HG03159 (cell line): ENCODE measurements around the gene SLC4A3.

ENCODE experiments used
- ATAC-seq: cut with Tn5 transposase; IDR thresholded peaks from one replicate; pipeline ENCODE4 v1.9.1; 2021; ENCODE audit warnings: mild to moderate bottlenecking, moderate library complexity; ENCODE audit not compliant: unreplicated experiment

The SLC4A3 gene

DNA sequence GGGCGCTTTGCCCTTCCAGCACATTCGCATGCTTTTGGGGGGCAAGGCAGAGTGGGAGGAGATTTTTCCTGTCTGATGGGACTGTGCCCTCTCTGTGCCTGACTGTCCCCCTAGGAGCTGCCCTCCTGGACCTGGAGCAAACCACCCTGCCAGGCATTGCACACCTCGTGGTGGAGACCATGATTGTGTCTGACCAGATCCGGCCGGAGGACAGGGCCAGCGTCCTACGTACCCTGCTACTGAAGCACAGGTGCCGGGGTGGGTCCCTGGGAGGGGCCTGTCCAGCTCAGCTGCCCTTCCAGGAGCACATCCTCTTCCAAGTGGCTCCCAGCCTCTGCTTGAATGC is 5.3 kb downstream of the SLC4A3 start:
- ATAC-seq: no peak

DNA sequence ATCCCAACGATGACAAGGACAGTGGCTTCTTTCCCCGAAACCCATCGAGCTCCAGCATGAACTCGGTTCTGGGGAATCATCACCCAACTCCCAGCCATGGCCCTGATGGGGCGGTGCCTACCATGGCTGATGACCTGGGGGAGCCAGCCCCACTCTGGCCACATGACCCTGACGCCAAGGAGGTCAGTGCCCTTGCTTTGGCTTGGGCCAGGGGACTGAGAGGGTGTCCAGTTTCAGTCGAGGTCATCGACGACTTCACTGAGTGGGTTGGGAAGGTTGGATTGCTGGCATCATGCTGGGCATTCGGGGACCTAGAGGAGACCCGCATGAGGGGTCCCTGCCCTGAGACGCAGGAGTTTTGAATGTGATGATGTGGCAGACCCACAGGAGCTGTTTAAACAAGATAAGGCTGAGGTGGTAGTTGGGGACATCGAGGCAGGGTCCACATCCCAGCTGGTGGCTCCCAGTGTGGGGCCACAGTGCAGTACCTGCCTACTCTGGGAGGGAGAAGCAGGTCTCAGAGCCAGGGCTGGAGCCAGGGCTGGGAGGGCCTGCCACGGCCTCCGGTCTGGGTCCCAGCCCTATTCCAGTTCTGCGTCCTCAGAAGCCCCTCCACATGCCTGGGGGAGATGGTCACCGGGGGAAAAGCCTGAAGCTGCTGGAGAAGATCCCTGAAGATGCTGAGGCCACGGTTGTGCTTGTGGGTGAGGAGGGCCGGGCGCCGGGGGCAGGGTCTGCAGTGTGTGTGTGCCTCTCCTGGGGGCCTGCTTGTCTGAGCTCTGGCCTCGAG is 6.0 kb downstream of the SLC4A3 start:
- no peak for ATAC-seq

DNA sequence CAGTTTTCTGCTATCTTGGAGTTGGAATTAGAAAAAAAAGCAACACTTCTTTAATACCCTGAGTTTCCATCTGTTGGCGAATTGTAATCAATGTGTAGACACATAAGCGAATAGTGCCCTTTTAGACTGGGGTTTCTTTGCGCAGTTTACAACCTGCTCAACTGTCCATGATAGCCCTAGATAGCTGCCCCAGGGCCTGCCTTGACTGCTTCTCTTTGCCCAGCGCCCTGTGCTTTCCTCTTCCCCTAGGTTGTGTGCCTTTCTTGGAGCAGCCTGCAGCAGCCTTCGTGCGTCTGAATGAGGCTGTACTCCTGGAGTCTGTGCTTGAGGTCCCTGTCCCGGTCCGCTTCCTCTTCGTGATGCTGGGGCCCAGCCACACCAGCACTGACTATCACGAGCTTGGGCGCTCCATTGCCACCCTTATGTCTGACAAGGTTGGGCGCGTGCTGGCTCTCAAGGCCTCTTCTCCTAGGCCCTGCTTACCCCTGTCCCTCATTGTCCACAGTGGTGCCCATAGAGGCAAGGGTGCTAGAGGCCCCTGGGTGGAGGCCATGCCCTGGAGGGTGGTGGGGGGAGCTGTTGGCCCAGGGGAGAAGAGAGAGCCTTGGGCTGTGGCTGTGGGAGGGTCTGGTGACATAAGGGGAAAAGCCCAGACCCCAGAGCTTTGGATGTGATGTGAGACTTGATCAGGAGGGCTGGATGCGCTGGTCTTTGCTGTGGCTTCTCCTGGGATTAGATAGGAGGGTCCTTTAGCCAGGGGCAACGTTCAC is 6.9 kb downstream of the SLC4A3 start:
- no peak for ATAC-seq

DNA sequence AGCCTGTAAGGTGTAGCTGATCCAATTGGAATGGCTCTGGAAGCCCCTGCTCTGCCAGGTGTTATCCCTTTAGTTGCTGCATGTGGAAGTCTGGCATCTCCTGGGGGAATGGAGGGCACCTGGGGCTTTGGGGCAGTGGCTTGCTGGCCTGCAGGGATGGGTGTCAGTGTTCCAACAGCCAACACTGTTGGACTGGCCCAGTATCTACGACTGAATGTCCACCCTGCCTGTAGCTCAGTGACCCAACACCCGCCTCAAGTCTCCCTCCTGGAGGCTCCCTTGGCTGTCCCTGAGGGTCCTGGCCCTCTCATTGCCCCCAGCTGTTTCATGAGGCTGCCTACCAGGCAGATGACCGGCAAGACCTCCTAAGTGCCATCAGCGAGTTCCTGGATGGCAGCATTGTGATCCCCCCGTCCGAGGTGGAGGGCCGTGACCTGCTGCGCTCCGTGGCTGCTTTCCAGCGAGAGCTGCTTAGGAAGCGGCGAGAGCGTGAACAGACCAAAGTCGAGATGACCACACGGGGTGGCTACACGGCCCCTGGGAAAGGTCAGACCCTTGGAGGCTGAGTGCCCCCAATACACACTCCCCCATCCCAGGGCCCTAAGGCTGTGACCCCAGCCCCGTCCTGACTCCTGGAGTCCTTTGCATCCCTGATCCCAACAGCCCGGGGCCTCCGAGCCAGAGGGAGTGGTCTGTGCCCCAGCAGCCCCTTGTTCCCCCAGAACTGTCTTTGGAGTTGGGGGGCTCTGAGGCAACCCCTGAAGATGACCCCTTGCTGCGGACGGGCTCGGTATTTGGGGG is 7.7 kb downstream of the SLC4A3 start:
- ATAC-seq: no peak

DNA sequence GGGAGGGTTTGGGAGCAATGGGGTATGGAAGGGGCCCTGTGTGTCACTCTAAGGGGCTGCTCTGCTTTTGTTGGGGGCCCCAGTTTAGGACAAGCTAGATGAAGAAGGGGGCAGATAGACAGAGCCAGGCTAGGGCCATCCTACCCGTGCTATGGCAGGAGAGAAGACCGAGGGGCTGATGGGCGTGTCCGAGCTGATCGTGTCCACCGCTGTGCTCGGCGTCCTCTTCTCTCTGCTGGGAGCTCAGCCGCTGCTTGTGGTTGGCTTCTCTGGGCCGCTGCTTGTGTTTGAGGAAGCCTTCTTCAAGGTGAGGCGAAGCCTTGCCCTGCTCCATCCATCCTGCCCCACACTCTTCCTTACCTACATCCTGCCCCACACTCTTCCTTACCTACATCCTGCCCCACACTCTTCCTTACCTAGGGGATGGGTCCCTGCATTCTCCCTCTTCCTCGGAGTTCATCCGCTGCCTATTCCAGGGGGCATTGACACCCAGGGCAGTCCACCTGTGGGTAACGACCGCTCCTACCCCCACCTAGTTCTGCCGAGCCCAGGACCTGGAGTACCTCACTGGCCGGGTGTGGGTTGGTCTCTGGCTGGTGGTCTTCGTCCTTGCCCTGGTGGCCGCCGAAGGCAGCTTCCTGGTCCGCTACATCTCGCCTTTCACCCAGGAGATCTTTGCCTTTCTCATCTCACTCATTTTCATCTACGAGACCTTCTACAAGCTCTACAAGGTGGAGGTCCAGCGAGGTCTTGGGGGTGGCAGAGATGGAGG is 8.9 kb downstream of the SLC4A3 start:
- no peak for ATAC-seq

DNA sequence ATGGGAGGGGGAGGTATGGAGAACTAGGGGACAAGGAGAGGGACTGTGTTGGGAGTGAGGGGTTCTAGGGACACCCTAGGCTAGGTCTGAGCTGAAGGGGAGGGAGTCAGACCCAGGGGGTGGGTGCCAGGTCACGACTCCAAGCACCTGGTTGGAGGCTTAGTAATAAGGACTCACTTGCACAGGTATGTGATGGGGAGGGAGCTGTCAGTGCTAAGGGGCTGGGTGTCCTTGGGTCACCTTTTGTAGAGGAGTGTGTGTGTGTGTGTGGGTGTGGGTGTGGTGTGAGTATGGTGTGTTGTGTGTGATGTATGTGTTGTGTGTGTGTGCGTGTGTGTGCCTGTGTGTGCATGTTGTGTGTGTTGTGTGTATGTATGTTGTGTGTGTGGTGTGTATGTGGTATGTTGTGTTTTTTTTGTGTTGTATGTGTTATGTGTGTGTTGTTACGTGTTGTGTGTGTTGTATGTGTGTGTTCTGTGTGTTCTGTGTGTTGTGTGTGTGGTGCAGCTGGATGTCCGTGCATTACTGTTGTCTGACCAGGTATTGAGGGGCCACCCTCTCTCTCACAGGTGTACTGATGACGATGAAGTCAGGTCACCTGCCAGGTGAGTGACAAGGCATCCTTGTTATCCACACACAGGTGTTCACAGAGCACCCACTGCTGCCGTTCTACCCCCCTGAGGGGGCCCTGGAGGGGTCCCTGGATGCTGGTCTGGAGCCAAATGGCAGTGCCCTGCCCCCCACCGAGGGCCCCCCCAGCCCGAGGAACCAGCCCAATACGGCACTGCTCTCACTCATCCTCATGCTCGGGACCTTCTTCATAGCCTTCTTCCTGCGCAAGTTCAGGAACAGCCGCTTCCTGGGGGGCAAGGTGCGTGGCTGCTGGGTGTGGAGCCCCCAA is 9.8 kb downstream of the SLC4A3 start:
- ATAC-seq: no peak

DNA sequence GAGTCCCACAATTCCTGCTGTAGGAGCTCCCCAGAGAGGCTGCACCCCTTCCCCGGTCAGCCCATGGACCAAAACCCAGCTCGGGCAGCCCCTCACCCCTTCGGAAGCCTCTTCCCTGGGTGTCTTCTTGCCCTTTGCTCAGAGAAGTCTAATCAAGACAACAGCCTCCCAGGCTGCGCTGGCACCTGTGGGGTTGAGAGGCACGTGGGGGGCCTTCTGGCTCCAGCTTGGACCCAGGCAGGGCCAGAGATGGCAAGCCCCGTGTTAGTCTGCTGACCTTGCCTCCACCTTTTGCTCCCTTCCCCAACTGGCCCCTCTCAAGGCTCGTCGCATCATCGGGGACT is 10.4 kb downstream of the SLC4A3 start:
- no peak for ATAC-seq

DNA sequence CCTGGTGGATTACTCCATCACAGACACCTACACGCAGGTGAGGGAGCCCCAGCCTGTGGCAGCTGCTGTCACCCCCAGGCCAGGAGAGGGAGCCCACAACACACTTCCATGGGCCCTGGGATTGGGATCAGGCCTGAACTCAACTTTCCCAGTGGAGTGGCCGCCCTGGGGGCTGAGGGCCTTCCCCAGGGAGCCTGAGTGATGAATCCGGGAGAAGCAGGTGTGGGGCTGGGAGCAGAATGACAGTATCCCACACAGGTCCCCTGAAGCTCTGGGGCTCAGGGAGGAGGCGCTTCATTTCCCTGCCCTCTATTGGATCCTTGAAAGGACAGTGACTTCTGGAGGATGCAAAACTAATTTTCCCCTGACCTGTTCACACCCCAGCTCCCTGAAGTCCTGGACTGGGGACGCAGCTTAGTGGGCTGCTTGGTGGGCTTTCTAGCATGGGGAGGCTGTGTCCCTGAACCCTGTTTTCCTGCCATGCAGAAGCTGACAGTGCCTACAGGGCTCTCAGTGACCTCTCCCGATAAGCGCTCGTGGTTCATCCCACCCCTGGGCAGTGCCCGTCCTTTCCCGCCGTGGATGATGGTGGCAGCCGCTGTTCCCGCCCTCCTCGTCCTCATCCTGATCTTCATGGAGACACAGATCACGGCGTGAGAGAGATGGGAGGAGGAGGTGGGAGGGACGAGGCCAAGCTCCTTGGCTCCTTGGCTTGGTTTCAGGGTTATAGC is 11.0 kb downstream of the SLC4A3 start:
- no peak for ATAC-seq

DNA sequence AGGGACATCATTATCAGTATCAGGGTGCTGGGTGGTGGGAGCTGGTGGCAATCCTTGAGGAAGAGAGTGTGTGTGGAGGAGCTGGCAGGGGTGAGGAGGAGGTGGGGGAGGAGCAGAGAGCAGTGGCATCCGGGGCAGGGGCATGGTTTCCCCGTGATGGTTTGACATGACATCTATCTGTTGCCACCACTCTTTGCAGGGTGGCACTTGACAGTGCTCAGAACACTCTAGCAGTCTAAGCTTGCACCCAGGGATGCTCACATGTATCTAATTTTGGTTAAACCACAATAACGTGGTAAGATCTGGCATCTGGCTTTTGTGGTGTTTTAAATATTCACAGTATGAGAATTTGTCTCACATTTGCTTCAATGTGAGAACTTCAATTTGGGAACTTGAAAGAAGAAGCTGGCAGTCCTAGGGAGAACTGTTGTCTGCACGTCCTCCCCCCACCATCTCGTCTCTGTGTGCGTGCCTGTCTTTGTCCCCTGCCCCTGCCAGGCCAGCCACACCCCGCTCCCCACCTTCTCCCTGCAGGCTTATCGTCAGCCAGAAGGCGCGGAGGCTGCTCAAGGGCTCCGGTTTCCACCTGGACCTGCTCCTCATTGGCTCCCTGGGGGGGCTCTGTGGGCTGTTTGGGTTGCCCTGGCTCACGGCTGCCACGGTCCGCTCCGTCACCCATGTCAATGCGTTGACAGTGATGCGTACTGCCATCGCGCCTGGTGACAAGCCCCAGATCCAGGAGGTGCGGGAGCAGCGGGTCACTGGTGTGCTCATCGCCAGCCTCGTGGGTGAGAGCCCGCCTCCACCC is 11.7 kb downstream of the SLC4A3 start:
- ATAC-seq: no peak

DNA sequence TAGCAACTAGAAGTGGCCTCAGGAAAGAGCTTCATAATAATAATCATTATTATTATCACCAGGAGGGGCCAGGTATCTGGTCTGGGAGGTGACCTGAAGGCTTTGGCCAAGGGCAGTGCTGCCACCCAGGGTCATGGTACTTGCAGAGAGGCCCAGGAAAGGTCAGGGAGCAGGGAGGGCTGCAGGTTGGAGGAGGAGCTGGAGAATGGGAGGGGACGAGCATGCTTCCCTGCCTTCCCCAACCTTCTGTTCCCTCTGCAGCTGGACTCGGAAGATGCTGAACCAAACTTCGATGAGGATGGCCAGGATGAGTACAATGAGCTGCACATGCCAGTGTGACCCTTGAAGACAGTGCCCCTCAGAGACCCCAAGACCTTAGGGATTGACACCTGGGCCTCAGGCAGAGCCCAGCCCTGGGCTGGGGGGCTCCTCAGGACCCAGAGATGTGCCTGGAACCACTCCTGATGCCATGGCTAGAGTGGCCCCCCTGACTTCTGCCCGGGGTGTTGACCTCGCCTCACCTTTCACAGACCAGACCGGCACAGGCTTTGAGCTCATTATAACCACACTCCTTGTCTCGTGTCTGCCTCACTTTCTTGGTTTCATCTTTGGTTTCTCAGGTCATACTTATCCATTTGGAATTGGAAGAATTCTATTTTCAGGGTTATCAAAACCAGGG is 14.1 kb downstream of the SLC4A3 start:
- ATAC-seq: no peak

DNA sequence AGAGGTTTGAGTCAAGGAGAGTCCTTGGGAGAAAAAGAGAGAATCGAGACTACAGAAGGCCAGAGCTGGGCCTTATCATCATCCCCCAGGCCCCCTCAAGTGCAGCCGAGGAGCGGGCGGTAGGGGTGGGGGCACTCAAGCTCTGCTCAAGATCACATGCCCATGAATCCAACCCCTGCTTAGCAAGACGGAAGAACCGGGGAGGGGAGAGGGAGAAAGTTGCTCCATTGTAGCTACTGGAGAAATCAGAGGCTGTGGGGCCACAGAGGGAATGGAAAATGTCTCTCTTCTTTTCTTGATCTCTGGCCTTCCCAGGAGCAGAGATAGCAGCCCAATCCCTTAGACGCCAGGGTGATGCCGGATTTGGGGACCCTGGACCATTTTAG is 14.6 kb downstream of the SLC4A3 start:
- ATAC-seq: no peak

DNA sequence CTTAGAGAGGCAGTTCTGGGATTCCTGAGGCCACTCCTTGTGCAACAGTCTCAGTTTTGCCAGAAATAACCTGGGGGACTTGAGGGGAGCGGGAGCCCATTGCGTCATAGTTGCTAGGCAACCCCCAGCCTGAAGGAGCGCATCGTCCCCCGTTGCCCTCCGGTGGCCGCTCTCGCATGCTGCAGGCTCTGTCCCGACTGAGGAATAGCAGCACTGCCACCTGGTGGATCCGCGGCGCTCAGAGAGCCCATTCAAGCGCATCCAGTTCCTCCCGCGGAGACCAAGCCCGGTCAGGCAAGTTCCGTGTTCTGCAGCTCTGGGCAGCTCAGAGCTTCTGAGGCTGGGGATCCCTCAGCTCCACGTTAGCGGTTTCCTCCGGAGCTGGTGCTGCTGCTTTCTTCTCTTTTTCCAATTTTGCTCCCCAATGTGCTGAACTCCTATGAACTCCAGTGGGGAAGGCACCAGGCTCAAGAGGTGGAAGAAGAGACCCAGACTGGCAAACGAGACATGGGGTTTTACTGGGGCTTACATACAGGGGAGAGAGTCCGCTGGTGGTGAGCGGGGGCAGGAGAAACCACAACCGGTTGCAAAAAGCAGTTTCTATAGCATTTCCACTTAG is 15.1 kb downstream of the SLC4A3 start:
- peak; percentile 97 for ATAC-seq

DNA sequence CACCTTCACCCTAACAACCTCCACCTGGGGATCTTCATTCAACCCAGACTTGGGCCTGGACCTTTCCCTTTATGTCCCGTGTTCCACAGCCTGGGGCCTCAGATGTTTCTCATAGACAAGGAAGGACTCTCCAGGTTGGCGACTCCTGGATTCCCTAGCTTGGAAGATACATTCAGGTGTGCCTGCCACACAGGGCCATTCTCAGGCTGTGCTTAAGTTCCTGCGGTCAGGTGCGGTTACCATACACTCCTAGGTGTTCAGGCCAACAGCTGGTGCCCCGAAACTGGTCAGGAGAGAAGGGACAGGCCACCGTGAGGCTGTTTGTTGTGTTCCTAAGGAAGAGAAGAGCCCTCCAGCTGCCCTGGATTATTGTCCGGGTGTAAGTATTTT is 15.6 kb downstream of the SLC4A3 start:
- ATAC-seq: no peak

DNA sequence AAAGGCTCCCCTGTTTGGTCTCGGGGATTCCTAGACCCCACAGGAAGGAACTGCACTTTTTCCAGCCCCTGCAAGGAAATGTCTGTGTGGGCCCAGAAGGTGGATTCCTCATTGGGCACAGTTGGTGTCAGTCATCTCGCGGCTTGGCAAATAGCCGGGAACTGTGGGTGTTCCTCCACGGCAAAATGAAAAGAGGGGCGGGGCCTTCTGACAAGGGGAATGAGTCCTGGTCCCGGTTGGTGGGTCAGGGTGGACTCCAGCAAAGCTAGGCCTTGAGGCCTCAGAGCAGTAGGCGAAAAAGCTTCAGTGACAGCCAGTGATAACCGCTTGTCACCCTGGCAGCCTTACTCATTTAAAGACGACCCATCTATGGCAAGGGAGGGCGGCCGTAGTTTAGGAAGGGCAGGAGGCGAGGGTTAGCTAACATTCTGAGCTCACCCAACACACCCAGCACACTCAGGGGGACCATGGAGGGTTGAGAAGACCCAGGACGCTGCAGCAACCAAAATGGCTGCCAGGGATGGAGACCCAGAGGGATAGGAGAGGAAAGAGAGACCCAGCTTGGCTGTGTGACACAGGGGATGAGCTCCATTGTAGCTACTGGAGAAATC is 16.5 kb downstream of the SLC4A3 start:
- ATAC-seq: no peak

DNA sequence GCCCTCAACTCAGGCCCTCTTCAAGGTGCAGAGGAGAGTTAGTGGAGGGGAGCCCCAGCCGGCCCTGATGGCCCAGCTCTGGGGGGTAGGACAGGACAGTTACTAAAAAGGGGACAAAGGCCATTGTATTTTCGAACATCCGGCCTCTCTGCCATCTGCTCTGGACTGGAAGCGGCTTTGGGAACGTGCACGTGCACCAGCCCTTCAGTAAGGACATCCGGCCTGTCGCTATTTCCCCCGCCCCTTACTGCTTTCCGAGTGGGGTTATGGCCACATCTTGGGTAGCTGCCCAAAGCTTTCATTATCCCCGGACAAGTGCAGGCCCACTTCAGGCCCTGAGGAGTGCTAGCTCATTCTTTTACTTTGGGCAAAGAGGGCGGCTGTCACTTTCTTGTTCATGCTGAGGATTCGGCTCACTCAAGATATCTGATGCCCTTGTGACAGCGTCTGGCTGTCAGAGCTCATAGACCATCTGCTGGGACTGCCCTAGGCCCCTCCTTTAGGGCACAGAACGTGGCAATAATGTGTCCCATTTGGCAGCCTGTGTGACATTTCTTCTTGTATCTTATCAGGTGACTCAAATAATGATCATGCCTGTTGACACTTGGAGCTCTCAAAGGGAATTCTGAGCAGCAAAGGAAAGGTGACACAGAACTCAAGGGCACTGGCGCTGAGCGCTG is 17.5 kb downstream of the SLC4A3 start:
- ATAC-seq: no peak

DNA sequence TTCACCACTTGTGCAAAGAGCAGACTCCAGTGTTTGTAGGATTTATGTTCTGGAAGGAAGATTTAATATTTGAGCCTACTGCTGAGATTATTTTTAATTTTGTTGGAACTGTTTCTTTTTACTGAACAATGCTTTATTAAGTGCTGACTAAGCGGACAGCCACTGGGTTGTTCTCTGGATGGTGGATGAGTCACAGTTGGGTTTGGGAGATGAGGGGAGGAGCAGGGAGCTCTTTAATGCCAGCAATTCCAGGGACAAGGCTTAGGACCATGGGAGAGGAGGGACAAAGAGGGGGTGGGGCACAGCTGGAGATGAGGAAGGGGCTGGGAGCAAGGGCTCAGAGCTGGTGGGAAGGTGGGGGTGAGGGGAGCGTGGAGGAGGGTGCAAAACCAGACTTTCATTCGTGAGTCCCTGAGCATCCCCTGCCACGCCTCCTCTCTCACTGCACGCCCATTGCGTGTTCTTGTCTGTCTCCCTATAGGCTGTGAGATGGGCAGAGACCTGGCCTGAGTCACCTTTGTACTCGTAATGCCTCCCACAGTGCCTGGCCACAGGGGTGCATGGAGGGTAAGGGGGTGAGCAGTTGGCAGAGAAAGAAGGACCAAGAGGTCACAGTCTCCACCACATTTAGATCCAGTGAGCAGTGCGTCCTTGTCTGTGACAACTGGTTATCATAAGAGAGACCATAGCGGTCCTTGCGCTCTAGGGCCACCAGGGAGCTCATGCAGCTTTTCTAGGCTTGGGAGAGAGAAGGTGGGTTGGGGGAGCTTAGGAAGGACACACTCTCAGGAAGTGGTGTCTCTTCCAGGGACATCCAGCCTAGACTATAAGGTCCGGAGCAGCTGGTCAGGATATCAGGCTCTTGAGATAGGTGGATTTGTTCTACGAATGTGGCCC is 18.4 kb downstream of the SLC4A3 start:
- ATAC-seq: no peak
